ENCODE data around the gene CDK6. TPM values are rescaled to one million over a fixed set of nuclear protein-coding genes. Genes with fewer than 3 reads are reported as not detected.

The CDK6 gene
- total and polyA plus RNA-seq, 9 of the 15 experiments (the other 6 are each of a cell fraction or from before 2014, with no cell fraction given), result 7.6 to 109 (median 44.4) TPM

- TF ChIP-seq ZBTB34 (CRISPR knock-in tag; IDR thresholded peaks at IDR 0.05) (no peak), IFI16 (CRISPR knock-in tag; IDR thresholded peaks at IDR 0.05) (no peak), ATF4 (CRISPR knock-in tag; IDR thresholded peaks at IDR 0.05) (no peak), ZNF134 (CRISPR knock-in tag; conservative IDR thresholded peaks at IDR 0.05) (no peak), USF1 (CRISPR knock-in tag; IDR thresholded peaks at IDR 0.05) (no peak), MTA2 (IDR thresholded peaks at IDR 0.05; ENCODE audit: low read depth) (no peak), PYGO2 (tag; IDR thresholded peaks at IDR 0.05) (no peak), ZNF644 (tag; IDR thresholded peaks at IDR 0.05; ENCODE audit: low read depth) (no peak), SREBF1 (IDR thresholded peaks at IDR 0.05; ENCODE audit: borderline replicate concordance, low read depth, low read length) (no peak), PREB (CRISPR knock-in tag; IDR thresholded peaks at IDR 0.05) (no peak), ZFX (CRISPR knock-in tag; IDR thresholded peaks at IDR 0.05) (no peak), NFXL1 (CRISPR knock-in tag; IDR thresholded peaks at IDR 0.05) (no peak), PRDM10 (IDR thresholded peaks at IDR 0.05; ENCODE audit: partially characterized antibody) (peak; percentile 73), BCOR (IDR thresholded peaks at IDR 0.05) (no peak), RBFOX2 (IDR thresholded peaks at IDR 0.05; ENCODE audit: low read depth, low read length) (0 out of 2 replicates have a peak, but pooled peaks have one; percentile 29), SMAD2 (IDR thresholded peaks at IDR 0.05; ENCODE audit: low read depth, low read length) (no peak), ZNF224 (CRISPR knock-in tag; IDR thresholded peaks at IDR 0.05) (no peak), FOSL1 (tag; conservative IDR thresholded peaks at IDR 0.05) (no peak), TBL1XR1 (IDR thresholded peaks at IDR 0.05; ENCODE audit: low read length in 2 of 2) (no peak)
Observed at GRCh38 chr7:92608380-92609322, 227.7 kb downstream of the CDK6 start (continued).

Data from K562 (cell line).